ENCODE measurements around the gene DHRS7. TPM values are rescaled to one million over a fixed set of nuclear protein-coding genes. Genes with fewer than 3 reads are reported as not detected.

The DHRS7 gene
- total and polyA plus RNA-seq, 12 donors = 41.3 to 248 (median 158) TPM

DNA sequence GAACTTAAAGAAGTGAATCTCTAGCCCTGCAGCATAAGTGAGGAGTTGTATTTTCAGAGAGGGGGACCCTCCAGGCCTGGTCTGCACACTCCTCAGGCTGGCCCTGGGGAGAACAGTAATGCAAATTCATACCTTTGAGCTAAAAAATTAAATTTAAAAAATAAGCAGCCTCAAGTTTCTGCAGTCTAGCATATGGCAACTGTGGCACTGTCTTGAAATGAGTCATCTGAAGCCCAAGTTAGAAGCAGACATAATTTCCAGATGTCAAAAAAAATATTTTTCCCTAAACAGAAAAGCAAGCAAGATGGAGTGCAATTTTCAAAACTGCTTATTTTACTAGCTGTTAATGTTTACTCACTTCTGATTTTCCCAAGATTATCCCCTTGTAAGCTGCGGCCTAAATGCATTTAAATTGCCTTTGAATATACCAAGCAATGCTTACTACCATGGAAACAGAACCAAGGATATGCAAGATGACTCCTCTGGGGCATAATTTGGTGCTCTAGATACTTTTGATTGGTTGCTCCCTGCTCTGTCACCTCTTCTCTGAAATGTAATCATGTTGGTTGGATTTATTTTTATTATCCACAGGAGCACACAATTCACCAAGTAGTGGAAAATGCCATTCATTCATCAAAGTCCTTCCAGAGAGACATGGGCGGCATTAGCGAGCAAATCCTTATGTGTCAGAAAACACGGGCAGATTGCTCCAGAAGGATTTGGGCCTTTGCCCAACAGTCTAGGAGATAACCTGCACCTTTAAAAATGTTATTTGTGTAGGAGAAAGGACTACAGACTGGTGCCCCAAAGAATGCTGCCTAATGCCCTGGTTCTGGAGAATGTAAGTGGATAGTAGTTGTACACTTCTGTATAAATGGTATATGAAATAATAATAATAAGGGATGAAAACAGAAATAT lies 25.0 kb upstream of the DHRS7 start:
- intact Hi-C loops (cut with DNase I) = loop anchor here (5.0 to 10.0 kb wide), 3 partner anchors 128 to 225 kb away; no protein-coding TSS in a partner anchor
- TF ChIP-seq, protein P1, sequence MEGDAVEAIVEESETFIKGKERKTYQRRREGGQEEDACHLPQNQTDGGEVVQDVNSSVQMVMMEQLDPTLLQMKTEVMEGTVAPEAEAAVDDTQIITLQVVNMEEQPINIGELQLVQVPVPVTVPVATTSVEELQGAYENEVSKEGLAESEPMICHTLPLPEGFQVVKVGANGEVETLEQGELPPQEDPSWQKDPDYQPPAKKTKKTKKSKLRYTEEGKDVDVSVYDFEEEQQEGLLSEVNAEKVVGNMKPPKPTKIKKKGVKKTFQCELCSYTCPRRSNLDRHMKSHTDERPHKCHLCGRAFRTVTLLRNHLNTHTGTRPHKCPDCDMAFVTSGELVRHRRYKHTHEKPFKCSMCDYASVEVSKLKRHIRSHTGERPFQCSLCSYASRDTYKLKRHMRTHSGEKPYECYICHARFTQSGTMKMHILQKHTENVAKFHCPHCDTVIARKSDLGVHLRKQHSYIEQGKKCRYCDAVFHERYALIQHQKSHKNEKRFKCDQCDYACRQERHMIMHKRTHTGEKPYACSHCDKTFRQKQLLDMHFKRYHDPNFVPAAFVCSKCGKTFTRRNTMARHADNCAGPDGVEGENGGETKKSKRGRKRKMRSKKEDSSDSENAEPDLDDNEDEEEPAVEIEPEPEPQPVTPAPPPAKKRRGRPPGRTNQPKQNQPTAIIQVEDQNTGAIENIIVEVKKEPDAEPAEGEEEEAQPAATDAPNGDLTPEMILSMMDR (IDR thresholded peaks at IDR 0.05) = no peak
- TF ChIP-seq POLR2A (IDR thresholded peaks at IDR 0.05) = no peak

DNA sequence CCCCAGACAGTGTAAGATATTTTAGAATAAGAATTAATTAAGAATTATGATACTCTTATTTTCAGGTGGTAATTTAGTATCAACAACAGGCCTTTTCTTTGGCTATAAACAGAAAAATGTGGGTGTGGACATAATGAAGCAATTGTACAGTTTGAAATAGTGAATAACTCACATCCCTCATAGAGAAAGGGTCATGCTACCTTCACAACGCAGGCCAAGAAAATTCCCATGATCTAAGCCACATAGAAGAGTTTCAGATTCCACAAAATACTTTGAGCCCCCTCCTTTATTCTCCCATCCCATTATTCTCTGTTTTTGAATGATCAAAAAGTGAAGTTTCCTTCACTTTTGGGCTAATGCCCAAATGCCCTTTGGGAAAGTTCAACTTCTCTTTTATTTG lies 23.5 kb upstream of the DHRS7 start:
- Histone ChIP-seq H3K4me1 (replicated peaks in 1 of 2) (peaks cover 0 to 3% of the 10 kb centered on the region in 2 donors), H3K27ac (no peak overlapping the region), H3K27me3 (no peaks in the 10 kb centered on the region), H3K9me3 (replicated peaks in 1 of 3) (no peaks in the 10 kb centered on the region), H3K36me3 (replicated peaks in 1 of 2) (no peaks in the 10 kb centered on the region), H3K4me3 (no peak overlapping the region)
- WGBS, 4 donors = 76 to 87% (median 82%) methylated on average over 1 of the region's 1 CpG
- TF ChIP-seq, protein P1 (IDR thresholded peaks at IDR 0.05) = no peak
- TF ChIP-seq POLR2A (IDR thresholded peaks at IDR 0.05) = no peak
- DNase-seq = no peak
- intact Hi-C loops (cut with DNase I) = loop anchor here (5.0 to 10.0 kb wide), 3 partner anchors 126 to 224 kb away; no protein-coding TSS in a partner anchor

More for the DNA sequence above, 25.0 kb upstream of the DHRS7 start:
- Histone ChIP-seq H3K36me3 (replicated peaks in 1 of 2) (no peaks in the 10 kb centered on the region), H3K27me3 (no peaks in the 10 kb centered on the region), H3K27ac (no peak overlapping the region), H3K4me1 (replicated peaks in 1 of 2) (no peaks in the 10 kb centered on the region), H3K4me3 (no peak overlapping the region), H3K9me3 (replicated peaks in 1 of 3) (no peaks in the 10 kb centered on the region)
- 67 to 81% (median 76%) methylated on average over 4 of the region's 4 CpGs for WGBS, 4 donors
- no peak for DNase-seq

DNA sequence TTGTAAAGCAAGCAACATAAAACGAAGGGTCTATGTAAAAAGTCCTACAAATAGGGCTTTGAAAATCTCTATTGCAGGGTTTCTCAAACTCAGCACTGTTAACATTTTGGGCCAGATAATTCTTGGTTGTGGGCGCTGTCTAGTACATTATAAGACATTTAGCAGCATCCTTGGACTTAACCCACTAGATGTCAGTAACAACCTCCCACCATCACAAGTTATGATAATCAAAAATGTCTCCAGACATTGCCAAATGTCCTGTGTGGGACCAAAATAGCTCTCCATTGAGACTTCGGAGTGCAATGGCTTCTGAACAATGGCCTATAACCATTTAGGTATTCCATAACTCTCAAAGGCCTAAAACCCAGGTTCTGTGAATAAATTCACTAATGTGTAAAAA lies 22.9 kb upstream of the DHRS7 start:
- H3K9me3 ChIP-seq (replicated peaks in 1 of 3) = no peaks in the 10 kb centered on the region

More for the DNA sequence above, 22.9 kb upstream of the DHRS7 start:
- DNase-seq = no peak
- intact Hi-C loops (cut with DNase I) = loop anchor here (5.0 to 10.0 kb wide), 3 partner anchors 126 to 223 kb away; no protein-coding TSS in a partner anchor
- Histone ChIP-seq H3K4me3 (no peak overlapping the region), H3K4me1 (replicated peaks in 1 of 2) (peaks cover 0 to 7% of the 10 kb centered on the region in 2 donors), H3K27me3 (no peaks in the 10 kb centered on the region), H3K36me3 (replicated peaks in 1 of 2) (no peaks in the 10 kb centered on the region), H3K27ac (no peak overlapping the region)
- TF ChIP-seq, protein P1 (IDR thresholded peaks at IDR 0.05) = no peak
- no peak for TF ChIP-seq POLR2A (IDR thresholded peaks at IDR 0.05)
- 61 to 66% (median 65%) methylated on average over 3 of the region's 3 CpGs for WGBS, 4 donors
